Progenitor cell of endocrine pancreas (in vitro differentiated cells): ENCODE measurements around the gene PPP3CA. TPM values are rescaled to one million over a fixed set of nuclear protein-coding genes. Genes with fewer than 3 reads are reported as not detected.

Experiments
- DNase-seq: peaks from one replicate; pipeline ENCODE4 v3.0.0; 2021; ENCODE audit warnings: low spot score; ENCODE audit not compliant: unreplicated experiment
- H3K27ac Mint-ChIP-seq: 2 replicates; pipeline ENCODE4 v1.8.0; 2021; ENCODE audit warnings: mild to moderate bottlenecking, moderate library complexity, mixed read lengths
- H3K27me3 Mint-ChIP-seq: 2 replicates; pipeline ENCODE4 v1.8.0; 2021; ENCODE audit warnings: mixed read lengths
- H3K36me3 Mint-ChIP-seq: 2 replicates; pipeline ENCODE4 v1.8.0; 2022; ENCODE audit warnings: mixed read lengths; ENCODE audit not compliant: insufficient read depth
- H3K4me1 Mint-ChIP-seq: 2 replicates; pipeline ENCODE4 v1.8.0; 2021; ENCODE audit warnings: low read depth, mixed read lengths
- H3K4me3 Mint-ChIP-seq: 2 replicates; pipeline ENCODE4 v1.8.0; 2021; ENCODE audit warnings: low read depth, mild to moderate bottlenecking, moderate library complexity, mixed read lengths
- H3K9me3 Mint-ChIP-seq: 2 replicates; pipeline ENCODE4 v1.8.0; 2021; ENCODE audit warnings: low read depth, mixed read lengths
- CTCF ChIP-seq: fragments of 200-600 bp; sonication (generic); IDR thresholded peaks from one replicate; pipeline ENCODE4 v1.5.0; 2021; ENCODE audit warnings: antibody characterized with exemption, mild to moderate bottlenecking; ENCODE audit not compliant: unreplicated experiment
- total RNA-seq: library from RNA; stranded (reverse); gene quantifications from 2 replicates; pipeline ENCODE4 v1.2.1, GENCODE V29; 2021

The PPP3CA gene
- total RNA-seq, 1 donor from 2014 or later = 22.5 TPM

GRCh38 chr4:101122019-101122418, 225.3 kb downstream of the PPP3CA start:
- DNase-seq = no peak
- no peak for TF ChIP-seq CTCF
- Mint-ChIP-seq H3K4me3 (no peak overlapping the region), H3K27me3 (no peaks in the 10 kb centered on the region), H3K27ac (no peak overlapping the region), H3K36me3 (no peaks in the 10 kb centered on the region), H3K9me3 (no peaks in the 10 kb centered on the region), H3K4me1 (no peaks in the 10 kb centered on the region)

GRCh38 chr4:101119141-101119540, 228.2 kb downstream of the PPP3CA start:
- H3K27ac Mint-ChIP-seq = no peak overlapping the region
- no peaks in the 10 kb centered on the region for H3K36me3 Mint-ChIP-seq
- no peak for DNase-seq
- H3K27me3 Mint-ChIP-seq = no peaks in the 10 kb centered on the region
- H3K9me3 Mint-ChIP-seq = no peaks in the 10 kb centered on the region
- no peak overlapping the region for H3K4me3 Mint-ChIP-seq
- peaks cover 10% of the 10 kb centered on the region for H3K4me1 Mint-ChIP-seq
- no peak for TF ChIP-seq CTCF

GRCh38 chr4:101118617-101119016, 228.7 kb downstream of the PPP3CA start:
- no peak for DNase-seq
- Mint-ChIP-seq H3K27ac (no peak overlapping the region), H3K4me3 (no peak overlapping the region), H3K4me1 (peaks cover 10% of the 10 kb centered on the region), H3K27me3 (no peaks in the 10 kb centered on the region), H3K9me3 (no peaks in the 10 kb centered on the region), H3K36me3 (no peaks in the 10 kb centered on the region)
- no peak for TF ChIP-seq CTCF

GRCh38 chr4:101115887-101116286, 231.4 kb downstream of the PPP3CA start:
- Mint-ChIP-seq H3K4me1 (peaks cover 10% of the 10 kb centered on the region), H3K36me3 (no peaks in the 10 kb centered on the region), H3K27me3 (no peaks in the 10 kb centered on the region), H3K9me3 (no peaks in the 10 kb centered on the region), H3K4me3 (no peak overlapping the region), H3K27ac (no peak overlapping the region)
- no peak for DNase-seq
- no peak for TF ChIP-seq CTCF

- DNase-seq = no peak
- Mint-ChIP-seq H3K4me3 (no peak overlapping the region), H3K27me3 (no peaks in the 10 kb centered on the region), H3K9me3 (no peaks in the 10 kb centered on the region), H3K36me3 (no peaks in the 10 kb centered on the region), H3K4me1 (peaks cover 10% of the 10 kb centered on the region), H3K27ac (peak overlapping the region; percentile 53)
- no peak for TF ChIP-seq CTCF
Observed at GRCh38 chr4:101114936-101115372, 232.4 kb downstream of the PPP3CA start.
